K562 (cell line): ENCODE results near the gene OXLD1. TPM values are rescaled to one million over a fixed set of nuclear protein-coding genes. Genes with fewer than 3 reads are reported as not detected.

Source experiments
- ATF2 ChIP-seq: sonication (generic); formaldehyde crosslinking; IDR thresholded peaks from 2 replicates; pipeline ENCODE4 v1.8.1; 2022; ENCODE audit warnings: missing genetic modification reagents
- ATF7 ChIP-seq: fragments of 450-650 bp; IDR thresholded peaks from 2 replicates; pipeline ENCODE4 v1.7.1; 2014; ENCODE audit warnings: mild to moderate bottlenecking, moderate library complexity
- CAMTA2 ChIP-seq: fragments of 250-450 bp; sonication (Bioruptor Pico); conservative IDR thresholded peaks from 2 replicates; pipeline ENCODE4 v1.5.1; 2022
- CBFA2T3 ChIP-seq: fragments of 450-650 bp; IDR thresholded peaks from 2 replicates; pipeline ENCODE4 v1.6.1; 2017
- CREB3L1 ChIP-seq: fragments of 450-650 bp; IDR thresholded peaks from 2 replicates; pipeline ENCODE4 v1.6.1; 2014; ENCODE audit warnings: low read depth, mild to moderate bottlenecking, moderate library complexity, borderline replicate concordance
- DACH1 ChIP-seq: fragments of 450-650 bp; IDR thresholded peaks from 2 replicates; pipeline ENCODE4 v1.6.1; 2018; ENCODE audit not compliant: partially characterized antibody
- E2F3 ChIP-seq: fragments of 250-450 bp; sonication (Bioruptor Pico); IDR thresholded peaks from 2 replicates; pipeline ENCODE4 v1.4.0; 2020; ENCODE audit warnings: mild to moderate bottlenecking
- ETV6 ChIP-seq, 3 experiments: fragments of 150-350 bp in 1 of 3; sonication (generic) in 1 of 3; formaldehyde crosslinking in 1 of 3; IDR thresholded peaks; 2 replicates each; pipeline versions ENCODE4 v1.6.1 to v1.8.0; 2014 to 2022; ENCODE audit warnings: borderline replicate concordance in 2 of 3, low read depth in 2 of 3, antibody characterized with exemption in 1 of 3, low read length in 1 of 3, mild to moderate bottlenecking in 1 of 3, missing genetic modification reagents in 1 of 3
- GABPB1 ChIP-seq: sonication (generic); formaldehyde crosslinking; IDR thresholded peaks from 2 replicates; pipeline ENCODE4 v1.8.0; 2022; ENCODE audit warnings: mild to moderate bottlenecking, missing genetic modification reagents
- HINFP ChIP-seq: fragments of 450-650 bp; conservative IDR thresholded peaks from 2 replicates; pipeline ENCODE4 v1.6.1; 2016; ENCODE audit warnings: missing genetic modification characterization, low read depth, mild to moderate bottlenecking, control low read depth, missing compliant biosample characterization
- HNRNPL ChIP-seq: fragments of 200-400 bp; formaldehyde crosslinking; IDR thresholded peaks from 2 replicates; pipeline ENCODE4 v1.6.1; 2017; ENCODE audit warnings: low read depth, mild to moderate bottlenecking, low read length
- POLR2AphosphoS5 ChIP-seq: IDR thresholded peaks from 2 replicates; pipeline ENCODE4 v1.6.1; 2011; ENCODE audit warnings: mild to moderate bottlenecking, low read depth, low read length, moderate library complexity; ENCODE audit not compliant: control insufficient read depth, insufficient read depth
- TFE3 ChIP-seq: fragments of 450-650 bp; formaldehyde crosslinking; IDR thresholded peaks from 2 replicates; pipeline ENCODE4 v1.4.0; 2020; ENCODE audit warnings: mild to moderate bottlenecking, mixed read lengths
- ZBTB7A ChIP-seq: IDR thresholded peaks from 2 replicates; pipeline ENCODE4 v1.6.1; 2011; ENCODE audit warnings: low read depth, mild to moderate bottlenecking, low read length, moderate library complexity, borderline replicate concordance; ENCODE audit not compliant: control insufficient read depth
- ZBTB8A ChIP-seq: fragments of 450-650 bp; IDR thresholded peaks from 2 replicates; pipeline ENCODE4 v1.6.1; 2018; ENCODE audit warnings: mild to moderate bottlenecking, moderate library complexity; ENCODE audit not compliant: partially characterized antibody
- ZKSCAN3 ChIP-seq: fragments of 250-450 bp; sonication (Bioruptor Pico); IDR thresholded peaks from 2 replicates; pipeline ENCODE4 v1.4.0; 2020
- ZNF232 ChIP-seq: sonication (generic); formaldehyde crosslinking; IDR thresholded peaks from 2 replicates; pipeline ENCODE4 v1.8.0; 2022; ENCODE audit warnings: mild to moderate bottlenecking, missing genetic modification reagents
- ZNF639 ChIP-seq, 2 experiments: fragments of 200-800 bp in 1 of 2; sonication (Bioruptor generic) in 1 of 2; sonication (generic) in 1 of 2; formaldehyde crosslinking in 1 of 2; IDR thresholded peaks in 1 of 2; conservative IDR thresholded peaks in 1 of 2; 2 replicates each; pipeline versions ENCODE4 v1.5.0 to v1.6.1; 2016 to 2020; ENCODE audit warnings: missing compliant biosample characterization in 1 of 2, missing genetic modification characterization in 1 of 2, missing genetic modification reagents in 1 of 2
- polyA plus RNA-seq, 8 experiments: library from polyadenylated mRNA; depleted of rRNA in 4 of 8; stranded (reverse) in 5 of 8; unstranded in 3 of 8; fragments of >200 nt; fragmentation: Nextera tagmentation in 2 of 8; fragmentation: Illumina TruSeq in 1 of 8; extraction: Ambion mirVana in 2 of 8; extraction: Trizol in 1 of 8; gene quantifications; 2 replicates each; pipeline versions ENCODE4 v1.2.1 to v1.2.3, GENCODE V29; 2011 to 2014; ENCODE audit warnings: inconsistent platforms in 1 of 8, missing spikeins in 1 of 8
- total RNA-seq, 7 experiments: library from RNA; depleted of rRNA in 6 of 7; stranded (reverse); fragments of >200 nt in 6 of 7; fragmentation: Illumina TruSeq in 2 of 7; extraction: Trizol in 2 of 7; gene quantifications; 2 replicates each; pipeline versions ENCODE4 v1.2.1 to v1.2.3, GENCODE V29; 2011 to 2021; ENCODE audit warnings: low replicate concordance in 1 of 7

OXLD1 gene
- total and polyA plus RNA-seq, 9 of the 15 experiments (the other 6 are each of a cell fraction or from before 2014, with no cell fraction given), result 4.4 to 115 (median 29.3) TPM

- TF ChIP-seq POLR2AphosphoS5 (peak; percentile 53; the same call in 1 of the 2 replicates), ZBTB7A (peak; percentile 72; the same call in 1 of the 2 replicates), CREB3L1 (peak; percentile 66; the same call in 1 of the 2 replicates), CBFA2T3 (peak; percentile 34), ATF2 (CRISPR knock-in tag) (0 out of 2 replicates have a peak, but pooled peaks have one; percentile 46), ZNF639 (CRISPR knock-in tag; conservative IDR thresholded peaks at IDR 0.05 in 1 of 2, IDR thresholded peaks at IDR 0.05 in 1 of 2) (0 out of 4 replicates have a peak, but pooled peaks of 1 of the 2 experiments have one; percentile 22), ZKSCAN3 (CRISPR knock-in tag) (no peak), TFE3 (CRISPR knock-in tag) (no peak), DACH1 (peak; percentile 42), ZNF232 (CRISPR knock-in tag) (peak; percentile 74; the same call in 1 of the 2 replicates), ATF7 (peak; percentile 20; the same call in 1 of the 2 replicates), CAMTA2 (CRISPR knock-in tag) (0 out of 2 replicates have a peak, but pooled peaks have one; percentile 20), ZBTB8A (no peak), GABPB1 (CRISPR knock-in tag) (0 out of 2 replicates have a peak, but pooled peaks have one; percentile 41), ETV6 (IDR thresholded peaks at IDR 0.05; ENCODE audit: borderline replicate concordance in 1 of 2, low read depth in 2 of 2, low read length in 1 of 2) (no peak), ETV6 (CRISPR knock-in tag; IDR thresholded peaks at IDR 0.05; ENCODE audit: borderline replicate concordance) (peak; percentile 84; the same call in 1 of the 2 replicates), HNRNPL (peak; percentile 56; the same call in 1 of the 2 replicates), E2F3 (CRISPR knock-in tag) (peak; percentile 25; the same call in 1 of the 2 replicates), HINFP (tag) (no peak)
These were observed 45.5 kb upstream of the OXLD1 start, which contains the start of gene SLC25A10 (continued) for GRCh38 chr17:81711814-81712467.
